ENCODE results near the gene ARID3A.
"Not testable (repeated sequence)": the region's sequence is repeated elsewhere in the genome, so short reads cannot be mapped to it uniquely, and the experiment has no call there.

Gene ARID3A

DNA sequence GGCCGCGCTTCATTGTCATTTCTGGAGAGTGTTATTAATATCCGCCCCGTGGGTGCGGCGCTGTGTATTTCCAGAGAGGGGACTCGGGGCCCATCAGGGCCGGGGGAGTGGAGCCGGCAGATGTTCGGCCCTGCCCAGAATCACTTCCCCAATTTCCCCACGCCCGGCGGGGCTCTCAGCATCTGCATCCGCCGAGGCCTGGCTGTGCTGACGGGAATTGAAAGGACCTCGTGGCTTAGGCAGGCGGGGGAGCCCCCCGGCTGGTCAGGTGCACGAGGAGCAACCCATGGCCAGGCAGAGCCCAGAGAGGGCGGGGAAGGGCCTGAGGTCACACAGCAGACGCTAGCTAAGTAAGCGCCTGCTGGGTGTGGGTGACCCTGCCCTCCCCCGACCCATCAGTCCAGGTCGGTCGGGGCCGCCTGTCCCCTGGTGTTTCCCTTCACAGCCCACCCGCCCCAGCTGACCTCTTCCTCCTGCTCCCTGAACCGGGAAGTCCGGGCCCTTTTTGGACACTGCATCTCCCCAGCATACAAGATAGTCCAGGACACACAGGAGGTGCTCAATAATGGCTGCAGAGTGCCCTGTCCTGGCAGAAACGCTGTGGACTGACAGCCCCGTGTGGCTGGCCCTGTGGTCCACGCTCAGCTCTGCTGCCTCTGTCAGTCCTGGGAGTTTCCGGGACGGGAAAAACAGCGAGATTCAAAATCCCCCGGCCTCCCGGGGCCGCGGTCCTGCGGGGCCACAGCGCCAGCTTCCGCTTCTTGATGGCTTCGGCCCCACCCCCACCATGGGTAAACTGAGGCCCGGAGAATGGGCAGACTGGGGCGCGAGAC, 22.1 kb downstream of the ARID3A start:
- no peak for DNase-seq

DNA sequence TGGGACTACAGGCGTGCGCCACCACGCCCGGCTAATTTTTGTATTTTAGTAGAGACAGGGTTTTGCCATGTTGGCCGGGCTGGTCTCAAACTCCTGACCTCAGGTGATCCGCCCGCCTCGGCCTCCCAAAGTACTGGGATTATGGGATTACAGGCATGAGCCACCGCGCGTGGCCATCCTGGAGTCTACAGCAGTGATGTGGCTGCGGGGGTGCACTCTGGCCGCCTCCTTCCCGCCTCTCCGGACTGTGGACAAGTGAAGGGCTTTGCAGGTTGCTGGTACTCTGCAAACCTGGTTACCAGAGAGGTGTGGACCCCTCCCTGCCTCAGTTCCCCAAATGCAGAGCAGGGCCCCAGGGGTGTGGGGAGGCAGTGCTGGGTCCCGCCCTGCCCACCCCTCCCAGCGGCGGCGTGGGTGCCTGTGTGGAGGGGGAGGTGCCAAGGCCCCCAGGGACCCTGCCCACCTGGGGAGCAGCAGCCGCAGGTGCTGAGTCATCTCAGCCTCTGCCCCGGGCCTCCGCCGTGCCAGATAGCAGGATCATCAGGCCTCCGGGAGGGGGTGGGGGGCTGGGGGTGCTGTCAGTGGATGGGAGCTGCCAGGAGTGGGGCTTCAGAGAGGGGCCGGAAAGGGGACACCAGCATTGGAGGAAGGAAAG, 23.1 kb downstream of the ARID3A start:
- DNase-seq, result no peak

- no peak for DNase-seq
Observed at GRCh38 chr19:950352-951066, 24.7 kb downstream of the ARID3A start.

GRCh38 chr19:952049-952679, 26.3 kb downstream of the ARID3A start:
- DNase-seq, result no peak

DNA sequence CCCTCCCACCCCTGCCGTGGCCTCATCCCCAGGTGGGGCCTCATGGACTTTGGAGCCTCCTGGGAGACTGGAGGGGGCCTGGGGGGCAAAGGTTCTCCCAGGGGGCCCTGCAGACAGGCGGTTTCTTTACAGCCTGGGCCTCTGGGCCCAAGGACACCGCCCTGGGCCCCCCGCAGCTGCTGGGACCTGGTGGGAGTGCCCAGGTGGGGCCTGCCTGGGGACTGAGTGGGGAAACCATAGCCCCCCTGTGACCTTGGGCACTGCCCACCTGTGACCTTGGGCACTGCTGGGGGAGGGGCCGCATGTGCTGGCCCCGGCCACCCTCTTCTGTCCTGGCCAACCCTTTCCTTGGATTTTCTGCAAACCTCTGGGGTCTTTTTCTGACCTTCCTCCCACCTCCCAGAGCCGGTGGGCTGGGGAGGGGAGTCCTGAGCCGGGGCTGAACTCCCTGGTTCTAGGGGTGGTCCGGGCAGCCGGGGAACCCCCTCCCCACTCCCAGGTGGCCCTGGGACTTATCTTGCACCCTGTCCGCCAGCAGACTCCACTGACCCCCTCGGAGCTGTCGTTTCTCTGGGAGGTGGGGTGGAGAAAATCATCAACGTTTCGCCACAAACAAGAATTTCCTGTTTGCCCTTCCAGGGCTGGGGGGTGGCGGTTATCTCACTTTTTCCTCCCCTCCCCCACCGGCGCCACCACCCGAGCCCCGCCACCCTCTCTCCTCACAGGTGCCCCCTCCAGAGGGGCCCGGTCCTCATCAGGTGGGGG, 27.0 kb downstream of the ARID3A start:
- no peak for DNase-seq

DNA sequence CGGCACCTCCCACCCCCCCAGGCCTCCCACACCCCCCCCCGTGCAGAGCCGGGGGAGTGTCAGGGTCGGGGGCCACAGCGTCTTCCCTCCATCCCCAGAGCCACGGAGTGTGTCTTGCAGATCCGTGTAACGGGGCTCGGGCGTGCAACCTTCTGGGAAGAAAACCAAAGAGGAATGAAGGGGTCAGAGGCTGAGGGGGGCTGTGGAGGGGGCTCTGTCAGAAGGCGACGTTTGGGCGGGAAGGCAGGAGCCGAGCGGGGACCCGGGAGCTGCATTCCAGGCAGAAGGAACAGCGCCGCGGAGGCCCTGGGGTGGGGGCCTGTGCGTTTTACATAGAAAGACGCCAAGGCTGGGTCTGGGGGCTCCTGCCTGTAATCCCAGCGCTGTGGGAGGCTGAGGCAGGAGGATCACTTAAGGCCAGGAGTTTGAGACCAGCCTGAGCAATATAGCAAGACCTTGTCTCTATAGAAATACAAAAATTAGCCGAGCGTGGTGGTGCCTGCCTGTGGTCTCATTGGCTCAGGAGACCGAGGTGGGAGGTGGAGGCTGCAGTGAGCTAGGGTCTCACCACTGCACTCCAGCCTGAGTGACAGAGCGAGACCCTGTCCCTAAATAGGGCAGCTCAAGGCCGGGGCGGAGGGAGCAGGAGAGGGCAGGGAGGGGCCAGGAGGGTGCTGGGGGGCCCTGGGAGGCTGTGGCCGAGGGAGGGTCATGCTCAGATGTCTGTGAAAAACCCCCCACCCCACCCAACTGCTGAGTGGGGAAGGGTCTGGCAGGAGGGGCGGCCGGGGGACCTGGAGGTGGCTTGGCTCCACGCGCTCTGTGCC, 27.8 kb downstream of the ARID3A start:
- DNase-seq, result no peak

DNA sequence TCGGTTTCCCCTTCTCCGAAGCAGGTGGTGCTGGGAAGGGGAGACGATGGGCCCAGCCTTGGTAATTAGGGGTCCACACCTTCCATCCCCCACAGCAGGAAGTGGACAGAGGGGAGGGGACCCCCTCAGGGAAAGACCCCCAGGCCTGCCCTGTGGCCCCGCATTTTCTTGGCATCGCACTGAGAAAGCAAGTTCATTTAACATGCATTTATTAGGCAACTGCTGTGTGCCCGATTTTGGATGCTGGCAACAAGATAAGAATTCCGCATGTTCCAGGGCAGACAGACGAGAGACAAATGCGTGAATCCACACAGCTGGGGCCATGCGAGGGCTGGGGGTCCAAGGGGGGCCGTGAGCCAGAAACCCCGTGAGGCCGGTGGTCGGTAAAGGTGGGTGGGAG, 28.4 kb downstream of the ARID3A start:
- DNase-seq, result no peak

GRCh38 chr19:954672-955494, 29.0 kb downstream of the ARID3A start:
- no peak for DNase-seq

DNA sequence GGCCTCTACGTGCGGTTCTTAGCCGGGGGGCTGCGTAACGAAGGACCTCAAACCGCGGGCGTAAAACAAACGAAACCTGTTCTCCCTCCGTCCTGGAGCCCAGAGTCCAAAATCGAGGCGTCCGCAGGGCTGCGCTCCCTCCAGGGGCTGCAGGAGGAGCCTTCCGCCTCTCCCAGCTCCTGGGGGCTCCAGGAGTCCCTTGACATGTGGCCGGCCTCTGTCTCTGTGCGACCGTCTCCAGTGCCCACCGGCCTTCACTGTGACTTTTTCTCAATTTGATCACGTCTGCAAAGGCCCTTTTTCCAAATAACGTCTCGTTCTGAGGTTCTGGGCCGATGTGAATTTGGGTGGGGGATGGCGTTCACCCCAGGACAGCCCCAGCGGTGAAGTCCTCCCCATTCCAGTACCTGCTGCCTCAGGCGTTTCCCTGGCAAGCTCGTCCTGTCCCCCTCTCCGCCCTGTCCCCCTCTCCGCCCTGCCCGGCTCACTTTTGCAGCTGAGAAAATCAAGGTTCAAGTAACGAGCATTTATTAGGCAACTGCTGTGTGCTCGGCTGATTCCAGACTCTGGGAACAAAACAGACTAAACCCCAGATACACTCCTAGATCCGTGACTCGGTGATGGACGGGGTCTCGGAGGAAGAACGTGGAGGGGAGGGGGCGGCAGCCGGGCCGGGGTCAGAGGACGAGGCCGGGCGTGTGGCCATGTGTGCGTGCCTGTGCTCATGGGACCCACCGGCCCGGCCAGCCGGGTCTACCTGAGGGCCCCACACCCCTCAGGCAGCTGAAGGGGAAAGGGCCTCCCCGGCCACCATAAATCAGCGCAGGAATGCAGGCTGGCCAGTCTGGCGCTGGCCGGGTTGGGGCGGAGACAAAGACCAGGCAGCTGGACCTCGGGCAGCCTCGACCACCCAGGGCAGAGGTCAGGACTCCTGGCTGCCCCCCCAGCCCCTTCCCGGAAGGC, 30.2 kb downstream of the ARID3A start:
- no peak for DNase-seq

DNA sequence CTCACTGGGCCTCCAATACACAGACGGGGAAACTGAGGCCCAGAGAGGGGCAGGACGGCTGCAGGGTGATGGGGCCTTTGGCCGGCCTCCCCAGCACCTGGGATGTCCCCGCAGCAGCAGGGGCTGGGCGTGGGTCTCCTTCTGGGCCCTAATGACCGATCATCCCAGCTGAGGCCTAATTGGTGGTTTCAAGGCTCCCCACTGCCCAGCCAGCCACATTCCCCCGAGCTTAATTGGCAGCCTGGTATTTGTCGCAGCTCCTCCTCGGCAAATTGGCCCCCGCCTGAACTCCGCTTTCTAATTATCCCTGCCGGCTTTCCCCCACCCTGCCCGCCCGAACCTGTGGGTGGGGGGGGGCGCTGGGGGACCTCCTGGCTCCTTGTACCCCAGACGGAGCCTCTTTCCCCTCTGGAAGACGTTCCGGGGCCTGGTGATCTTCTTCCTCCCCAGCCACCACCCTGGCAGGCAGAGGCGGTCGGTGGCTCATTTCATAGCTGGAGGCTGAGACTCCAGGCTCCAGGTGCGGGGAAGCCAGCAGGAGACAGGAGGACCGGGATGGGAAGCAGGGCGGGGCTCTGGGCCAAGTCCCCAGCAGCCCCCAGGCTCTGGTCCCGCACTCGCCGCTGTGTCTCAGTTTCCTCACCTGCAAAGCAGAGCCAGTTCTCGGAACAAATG, 31.1 kb downstream of the ARID3A start:
- no peak for DNase-seq

GRCh38 chr19:957578-957977, 31.7 kb downstream of the ARID3A start:
- not testable (repeated sequence) for DNase-seq

GRCh38 chr19:958967-959855, 33.4 kb downstream of the ARID3A start:
- DNase-seq, result no peak

DNA sequence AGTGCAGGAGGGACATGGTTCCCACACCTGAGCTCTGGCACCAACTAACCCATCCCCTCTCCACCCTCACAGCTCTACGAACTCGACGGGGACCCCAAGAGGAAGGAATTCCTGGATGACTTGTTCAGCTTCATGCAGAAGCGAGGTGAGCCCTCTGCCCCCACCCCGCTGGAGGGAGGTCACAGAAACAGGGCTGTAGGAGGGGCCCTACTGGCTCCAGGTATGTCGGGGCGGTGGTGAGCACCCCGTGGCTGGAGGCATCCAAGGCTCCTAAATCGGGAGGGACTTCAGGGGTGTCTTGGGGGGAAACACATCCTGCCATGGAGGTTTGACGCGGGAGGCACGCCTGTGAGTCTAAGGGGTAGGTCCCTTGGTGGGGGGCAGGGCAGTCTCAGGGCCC, 34.2 kb downstream of the ARID3A start:
- DNase-seq, result no peak

- DNase-seq, result no peak
Observed at GRCh38 chr19:960601-960938, 34.7 kb downstream of the ARID3A start.

DNA sequence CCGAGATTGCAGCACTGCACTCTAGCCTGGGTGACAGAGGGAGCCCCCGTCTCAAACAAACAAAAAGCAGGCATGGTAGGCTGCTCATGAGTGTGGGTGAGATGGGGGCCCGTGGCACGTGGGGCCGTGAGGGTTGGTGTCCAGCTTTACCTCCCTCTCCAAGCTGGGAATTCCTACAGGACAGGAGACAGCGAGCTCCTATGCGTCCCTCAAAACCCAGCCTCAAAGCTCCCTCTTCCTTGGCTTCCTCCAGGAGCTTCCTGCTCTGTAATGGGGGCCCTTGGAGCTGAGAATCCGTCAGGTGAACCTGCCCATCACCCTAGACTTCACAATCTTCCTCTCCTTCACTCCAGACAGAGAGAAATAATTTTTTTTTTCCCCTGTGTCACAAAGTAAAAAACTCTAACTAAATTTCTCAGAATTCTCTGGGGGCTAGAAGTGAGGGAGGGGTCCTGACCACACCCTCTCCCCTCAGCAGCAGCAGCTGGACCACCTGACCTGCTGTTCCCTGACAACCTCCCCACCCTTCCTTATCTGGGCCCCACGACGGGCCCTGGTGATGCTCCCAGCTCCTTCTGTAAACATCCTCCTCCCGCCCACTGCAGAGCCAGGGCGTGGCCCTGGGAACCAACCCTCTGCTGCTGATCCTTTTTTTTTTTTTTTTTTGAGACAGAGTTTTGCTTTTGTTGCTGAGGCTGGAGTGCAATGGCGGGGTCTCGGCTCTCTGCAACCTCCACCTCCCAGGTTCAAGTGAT, 36.2 kb downstream of the ARID3A start:
- DNase-seq, result no peak

GRCh38 chr19:962683-963400, 37.0 kb downstream of the ARID3A start:
- no peak for DNase-seq

All from effector CD4-positive, alpha-beta T cell (primary cell).